ENCODE measurements around the gene FAM98B. TPM values are rescaled to one million over a fixed set of nuclear protein-coding genes. Genes with fewer than 3 reads are reported as not detected.
"Not testable (repeated sequence)": the region's sequence is repeated elsewhere in the genome, so short reads cannot be mapped to it uniquely, and the experiment has no call there.

FAM98B gene
- 8.2 and 9.0 TPM in 2 replicates for total RNA-seq

DNA sequence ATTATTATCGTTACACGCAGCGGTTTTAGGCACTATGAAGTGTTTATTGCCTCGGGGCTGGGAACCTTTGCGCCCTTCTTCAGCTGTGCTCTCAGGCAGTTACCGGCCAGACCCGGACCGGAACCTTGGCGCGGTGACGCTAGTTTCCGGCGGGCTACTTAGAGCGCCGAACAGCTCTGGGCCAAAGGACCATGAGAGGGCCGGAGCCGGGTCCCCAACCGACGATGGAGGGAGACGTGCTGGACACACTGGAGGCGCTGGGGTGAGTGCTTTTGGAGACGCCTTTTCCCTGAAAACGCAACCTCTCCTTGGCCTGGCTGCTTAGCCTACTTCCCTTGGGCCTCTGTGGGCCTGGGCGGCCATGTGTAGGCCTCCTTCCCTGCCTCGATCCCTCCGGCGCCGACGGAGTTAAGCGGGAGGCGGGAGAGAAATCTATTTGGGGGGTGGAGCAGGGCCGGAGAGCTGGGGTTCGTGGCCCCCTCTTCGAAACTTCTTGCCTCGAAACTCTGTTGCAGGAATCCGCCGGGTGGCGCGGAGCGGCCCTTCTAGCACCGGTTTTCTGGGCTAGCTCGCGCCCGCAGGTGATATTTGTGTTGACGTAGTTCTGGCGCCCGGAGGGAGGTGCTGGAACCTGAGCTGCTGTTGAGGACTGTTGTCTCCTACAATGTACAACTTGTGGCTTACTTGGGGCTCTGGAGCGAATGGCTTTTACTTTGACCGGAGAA, at the start of gene FAM98B:
TSS of gene FAM98B (plus strand) at position 157 of the 725 bp plus-strand sequence. CDS start at position 192, 35 bp downstream.
- DNase-seq (ENCODE audit: extremely low read depth, low read depth, low spot score): peak; percentile 66

GRCh38 chr15:38406436-38406835, 47.5 kb upstream of the FAM98B start:
- DNase-seq (ENCODE audit: extremely low read depth, low read depth, low spot score): no peak

DNA sequence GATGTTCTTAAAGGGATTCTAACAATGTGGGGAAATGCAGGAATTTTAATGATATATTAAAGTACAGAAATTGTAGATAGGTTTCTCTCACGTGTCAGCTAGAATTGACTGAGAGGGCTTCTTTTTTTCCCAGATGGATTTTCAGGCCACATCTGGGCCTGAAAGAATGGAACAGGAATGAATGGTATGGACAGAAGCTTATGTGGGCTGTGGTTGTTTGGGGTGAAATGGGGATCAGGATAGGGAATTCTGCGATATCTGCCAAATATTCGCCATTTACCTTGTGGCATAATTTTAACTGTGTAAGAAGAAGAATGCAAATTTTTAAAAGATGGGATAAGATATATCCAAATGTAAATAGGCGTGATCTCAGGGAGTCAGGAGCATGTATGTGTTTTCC, 45.4 kb upstream of the FAM98B start:
- DNase-seq (ENCODE audit: extremely low read depth, low read depth, low spot score): no peak

DNA sequence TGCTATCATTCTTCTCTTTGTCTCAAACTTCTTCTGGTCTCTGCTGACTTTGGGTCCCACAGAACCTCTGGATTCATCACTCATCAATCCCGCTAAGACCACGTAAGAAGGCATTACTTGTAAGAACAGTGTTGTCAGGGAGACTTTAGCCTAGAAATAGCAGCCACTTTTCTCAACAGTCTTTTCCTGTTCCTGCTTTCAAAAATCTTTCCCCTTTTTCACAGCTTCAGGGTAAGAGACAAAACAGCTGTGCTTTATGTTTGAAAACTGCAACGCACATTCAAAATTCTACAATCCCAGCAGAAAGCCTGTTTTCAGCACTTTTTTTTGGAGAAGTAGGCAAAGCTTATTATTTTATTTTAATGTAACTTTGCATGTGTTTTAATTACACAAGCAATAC, 42.0 kb upstream of the FAM98B start:
- DNase-seq (ENCODE audit: extremely low read depth, low read depth, low spot score): no peak

- DNase-seq (ENCODE audit: extremely low read depth, low read depth, low spot score): no peak
These were observed 41.5 kb upstream of the FAM98B start for GRCh38 chr15:38412466-38412865.

DNA sequence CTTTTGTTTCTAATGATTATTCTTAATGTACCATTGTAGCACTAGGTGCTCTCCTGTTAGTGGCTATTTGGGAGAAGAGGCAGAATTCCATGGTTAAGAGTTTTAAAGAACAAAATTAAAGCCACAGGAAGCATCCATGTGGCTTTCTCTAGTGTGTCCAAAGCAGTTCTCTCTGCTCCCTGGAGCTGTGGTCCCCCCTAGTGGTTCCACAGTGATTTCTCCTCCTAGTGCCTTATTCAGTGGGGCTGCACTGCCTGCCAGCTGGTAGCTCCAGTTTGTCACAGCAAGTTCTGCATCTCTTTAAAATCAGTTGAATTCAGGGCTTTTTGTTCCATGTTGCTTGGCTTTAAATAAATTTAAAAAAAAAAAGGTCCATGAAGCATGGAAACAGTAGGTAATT, 39.6 kb upstream of the FAM98B start:
- no peak for DNase-seq (ENCODE audit: extremely low read depth, low read depth, low spot score)

DNA sequence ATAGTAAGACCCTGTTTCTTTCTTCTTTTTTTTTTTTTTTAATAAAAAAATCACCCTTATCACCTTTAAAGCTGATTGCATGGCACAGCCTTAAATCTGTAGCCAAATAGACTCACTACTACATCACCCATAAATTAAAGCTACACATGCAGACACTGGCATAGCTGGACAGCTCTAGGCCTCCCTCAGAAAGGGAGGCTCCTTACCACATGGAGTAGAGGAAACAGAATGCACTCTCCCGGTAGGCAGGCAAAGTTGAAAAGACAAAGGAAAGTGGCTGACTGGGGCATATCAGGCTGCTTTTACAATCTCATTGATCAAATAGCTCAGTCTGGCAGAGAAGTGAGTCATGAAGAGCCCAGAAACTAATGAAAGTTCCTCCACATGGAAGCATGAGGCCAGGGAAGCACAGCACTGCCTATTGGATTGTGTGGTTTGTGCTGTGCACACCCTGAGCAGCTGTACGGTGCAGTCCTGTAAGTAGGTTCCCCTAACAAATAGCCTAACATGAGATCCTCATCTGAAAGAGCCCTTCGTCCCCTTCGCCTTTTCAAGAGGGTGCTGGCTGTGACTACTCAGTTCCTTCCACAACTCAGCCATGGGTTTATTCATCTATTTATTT, 32.7 kb upstream of the FAM98B start:
- DNase-seq (ENCODE audit: extremely low read depth, low read depth, low spot score): no peak

- no peak for DNase-seq (ENCODE audit: extremely low read depth, low read depth, low spot score)
These were observed 29.8 kb upstream of the FAM98B start for GRCh38 chr15:38424101-38424552.

GRCh38 chr15:38425269-38425668, 28.7 kb upstream of the FAM98B start:
- no peak for DNase-seq (ENCODE audit: extremely low read depth, low read depth, low spot score)

- DNase-seq (ENCODE audit: extremely low read depth, low read depth, low spot score): no peak
These were observed 26.5 kb upstream of the FAM98B start for GRCh38 chr15:38427380-38427779.

GRCh38 chr15:38430106-38430760, 23.7 kb upstream of the FAM98B start:
- no peak for DNase-seq (ENCODE audit: extremely low read depth, low read depth, low spot score)

DNA sequence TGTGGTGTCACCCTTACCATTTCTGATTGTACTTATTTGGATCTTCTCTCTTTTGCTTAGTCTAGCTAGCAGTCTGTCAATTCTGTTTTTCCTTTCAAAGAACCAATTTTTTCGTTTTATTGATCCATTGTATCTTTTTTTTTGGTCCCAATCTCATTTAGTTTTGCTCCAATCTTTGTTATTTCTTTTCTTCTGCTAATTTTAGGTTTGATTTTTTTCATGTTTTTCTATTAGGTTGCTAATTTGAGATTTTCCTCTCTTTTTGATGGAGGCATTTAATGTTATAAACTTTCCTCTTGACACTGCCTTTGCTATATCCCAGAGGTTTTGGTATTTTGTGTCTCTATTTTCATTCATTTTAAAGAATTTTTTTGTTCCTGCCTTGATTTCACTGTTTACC, 16.9 kb upstream of the FAM98B start:
- no peak for DNase-seq (ENCODE audit: extremely low read depth, low read depth, low spot score)

GRCh38 chr15:38437603-38438002, 16.3 kb upstream of the FAM98B start:
- not testable (repeated sequence) for DNase-seq (ENCODE audit: extremely low read depth, low read depth, low spot score)

GRCh38 chr15:38438031-38438986, 15.6 kb upstream of the FAM98B start:
- no peak for DNase-seq (ENCODE audit: extremely low read depth, low read depth, low spot score)

DNA sequence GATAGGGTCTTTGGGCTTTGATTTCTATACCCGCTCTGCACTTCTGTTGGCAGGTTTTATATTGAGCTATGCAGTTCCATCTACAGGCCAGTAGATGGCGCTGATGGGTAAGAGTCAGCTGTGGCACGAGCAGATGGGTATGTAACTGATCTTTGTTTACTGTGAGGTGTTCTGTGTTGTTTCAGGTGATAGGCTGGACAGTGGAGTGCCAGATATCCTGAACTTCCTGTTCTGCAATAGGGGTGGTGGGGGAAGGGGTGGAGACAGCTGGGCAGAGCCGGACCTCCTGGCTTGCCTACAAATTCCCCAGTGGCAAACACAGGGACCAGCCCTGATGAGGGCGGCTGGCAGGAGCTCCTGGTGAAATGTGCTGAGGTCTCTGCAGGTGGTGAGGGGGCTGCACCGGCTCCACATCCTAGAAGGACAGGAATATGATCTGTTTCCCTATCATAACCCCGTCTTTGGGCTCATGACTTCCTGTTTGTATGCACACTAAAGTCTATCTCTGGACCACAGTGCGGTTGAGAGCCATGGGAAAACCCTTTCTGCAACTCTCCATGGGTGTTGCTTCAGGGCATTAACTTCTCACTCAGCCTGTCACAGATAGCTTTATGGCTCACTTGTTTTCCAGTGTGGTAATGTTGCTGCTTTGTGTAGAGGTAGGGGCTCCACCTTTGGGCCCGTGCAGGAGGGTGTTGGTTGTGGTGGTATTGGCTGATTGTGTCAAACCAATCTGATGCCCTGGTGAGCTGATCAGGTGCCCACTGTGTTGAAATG, 13.4 kb upstream of the FAM98B start:
- peak; percentile 25 for DNase-seq (ENCODE audit: extremely low read depth, low read depth, low spot score)

DNA sequence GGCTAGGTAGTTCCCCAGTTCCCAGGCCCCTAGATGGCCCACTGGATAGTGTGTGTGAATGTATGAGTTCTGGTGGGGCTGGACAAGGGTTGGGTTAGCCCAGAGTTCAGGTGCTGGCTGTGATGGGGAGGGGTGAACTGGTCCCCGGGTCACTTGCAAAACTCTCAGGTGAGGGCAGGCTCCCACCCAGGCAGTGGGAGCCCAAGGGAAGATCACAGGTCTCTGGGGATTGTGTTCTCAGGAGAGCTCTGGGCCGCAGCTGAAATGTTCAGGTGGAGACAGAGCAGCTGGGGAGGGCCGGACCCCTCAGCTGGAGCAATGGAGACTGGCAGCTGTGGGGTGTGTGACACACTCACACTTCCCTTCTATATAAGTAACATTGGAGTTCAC, 12.8 kb upstream of the FAM98B start:
- no peak for DNase-seq (ENCODE audit: extremely low read depth, low read depth, low spot score)

GRCh38 chr15:38454696-38455090, 766 bp downstream of the FAM98B start:
- no peak for DNase-seq (ENCODE audit: extremely low read depth, low read depth, low spot score)

GRCh38 chr15:38455092-38455491, 1.2 kb downstream of the FAM98B start:
- no peak for DNase-seq (ENCODE audit: extremely low read depth, low read depth, low spot score)

DNA sequence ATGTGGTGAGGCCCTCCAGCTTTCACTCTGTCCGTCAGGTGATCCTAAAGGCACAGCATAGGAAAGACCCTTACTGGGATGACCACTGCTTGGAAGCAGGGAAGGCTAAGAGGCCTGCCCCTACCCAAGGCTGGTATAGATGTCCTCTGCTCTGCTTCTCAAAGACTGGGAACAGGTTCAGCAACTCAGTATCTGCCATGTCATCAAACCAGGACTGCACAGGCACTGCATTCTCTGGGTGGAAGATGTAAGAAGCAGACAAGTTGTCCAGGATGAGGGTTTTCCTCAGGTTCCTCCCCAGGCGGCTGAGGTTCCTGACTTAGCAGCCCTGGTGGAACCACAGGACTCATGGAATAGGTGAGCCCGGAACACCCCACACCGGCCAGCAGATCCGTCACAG, 4.7 kb downstream of the FAM98B start:
- DNase-seq (ENCODE audit: extremely low read depth, low read depth, low spot score): no peak

DNA sequence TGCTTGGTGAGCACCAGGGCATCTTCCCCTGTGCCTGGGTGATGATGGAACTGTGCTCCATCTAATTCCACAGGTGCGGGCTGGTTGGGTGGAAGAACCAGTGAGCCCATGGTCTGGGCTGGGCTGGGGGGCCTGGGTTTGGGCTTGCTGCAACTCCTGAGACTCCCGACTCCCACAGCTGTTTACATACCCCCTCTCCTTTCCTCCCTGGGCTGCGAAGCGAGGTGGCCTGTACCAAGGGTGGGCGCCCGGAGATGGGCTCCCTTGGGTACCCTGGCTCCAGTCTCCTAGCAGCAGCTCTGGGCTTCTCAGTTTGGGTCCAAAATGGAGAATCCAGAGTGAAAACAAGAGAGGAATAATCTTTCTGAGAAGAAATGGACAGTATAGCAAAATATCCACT, 5.6 kb downstream of the FAM98B start:
- DNase-seq (ENCODE audit: extremely low read depth, low read depth, low spot score): no peak

Data from glomerular endothelial cell (primary cell).